T-helper 17 cell (primary cell): ENCODE data around the gene SRD5A1. TPM values are rescaled to one million over a fixed set of nuclear protein-coding genes. Genes with fewer than 3 reads are reported as not detected.

Source experiments
- ATAC-seq: fragments of 150-1000 bp; cut with Tn5 transposase; 2 replicates; pipeline ENCODE4 v1.10.0; 2021; ENCODE audit warnings: mild to moderate bottlenecking, moderate library complexity
- DNase-seq, 3 donors: peaks; one replicate each; pipeline versions ENCODE4 v3.0.0 to v3.0.0-alpha.2; 2020 to 2021
- H3K9me3 ChIP-seq: one replicate; pipeline ENCODE4 v1.7.0; 2013; ENCODE audit warnings: low read length, mild to moderate bottlenecking; ENCODE audit not compliant: control insufficient read depth, poor library complexity, severe bottlenecking
- H3K27ac Mint-ChIP-seq: one replicate; pipeline ENCODE4 v1.8.0; 2022; ENCODE audit warnings: mild to moderate bottlenecking, moderate library complexity, mixed read lengths
- H3K27me3 Mint-ChIP-seq: one replicate; pipeline ENCODE4 v1.8.0; 2022; ENCODE audit warnings: mixed read lengths
- H3K36me3 Mint-ChIP-seq: one replicate; pipeline ENCODE4 v1.8.0; 2022; ENCODE audit warnings: low read depth, mixed read lengths
- H3K4me1 Mint-ChIP-seq: one replicate; pipeline ENCODE4 v1.8.0; 2022; ENCODE audit warnings: mild to moderate bottlenecking, mixed read lengths
- H3K4me3 Mint-ChIP-seq: one replicate; pipeline ENCODE4 v1.8.0; 2022; ENCODE audit warnings: mild to moderate bottlenecking, moderate library complexity, mixed read lengths
- total RNA-seq, 4 donors: library from RNA in 2 of 4; stranded (reverse) in 2 of 4; gene quantifications; one replicate each; pipeline ENCODE4 v1.2.3 and lab custom pipeline; 2022 to 2026

SRD5A1 gene
- total RNA-seq, 2 donors from 2014 or later, result 3.7 to 4.4 TPM

DNA sequence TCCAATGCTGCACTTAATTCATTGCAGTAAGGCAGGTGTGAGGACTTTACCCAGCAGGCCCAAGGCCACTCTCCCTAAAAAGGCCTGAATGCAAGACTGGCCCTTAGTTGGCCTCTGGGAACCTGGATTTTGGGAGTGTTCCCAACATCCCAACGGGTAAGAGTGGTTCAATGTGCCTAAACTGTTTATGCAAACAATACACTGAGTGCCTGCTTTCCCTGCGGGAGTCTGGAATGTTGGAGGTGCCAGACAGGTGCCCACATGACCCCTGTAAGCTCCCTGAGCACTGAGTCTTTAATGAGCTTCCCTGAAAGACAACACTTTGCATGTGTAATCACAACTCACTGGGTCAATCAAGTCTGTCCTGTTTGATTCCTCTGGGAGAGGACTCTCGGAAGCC is 37.8 kb upstream of the SRD5A1 start:
- Mint-ChIP-seq H3K27ac (no peak overlapping the region), H3K27me3 (no peaks in the 10 kb centered on the region), H3K4me3 (no peak overlapping the region), H3K36me3 (peaks cover 6% of the 10 kb centered on the region), H3K4me1 (peaks cover 2% of the 10 kb centered on the region)
- H3K9me3 ChIP-seq, result no peaks in the 10 kb centered on the region
- DNase-seq (no peak), ATAC-seq (no peak)

- Mint-ChIP-seq H3K27ac (no peak overlapping the region), H3K4me1 (peaks cover 2% of the 10 kb centered on the region), H3K4me3 (no peak overlapping the region), H3K36me3 (peaks cover 7% of the 10 kb centered on the region), H3K27me3 (no peaks in the 10 kb centered on the region)
- no peak for ATAC-seq
- no peak for DNase-seq
- no peaks in the 10 kb centered on the region for H3K9me3 ChIP-seq
Measured at GRCh38 chr5:6596388-6596787, 36.9 kb upstream of the SRD5A1 start.

DNA sequence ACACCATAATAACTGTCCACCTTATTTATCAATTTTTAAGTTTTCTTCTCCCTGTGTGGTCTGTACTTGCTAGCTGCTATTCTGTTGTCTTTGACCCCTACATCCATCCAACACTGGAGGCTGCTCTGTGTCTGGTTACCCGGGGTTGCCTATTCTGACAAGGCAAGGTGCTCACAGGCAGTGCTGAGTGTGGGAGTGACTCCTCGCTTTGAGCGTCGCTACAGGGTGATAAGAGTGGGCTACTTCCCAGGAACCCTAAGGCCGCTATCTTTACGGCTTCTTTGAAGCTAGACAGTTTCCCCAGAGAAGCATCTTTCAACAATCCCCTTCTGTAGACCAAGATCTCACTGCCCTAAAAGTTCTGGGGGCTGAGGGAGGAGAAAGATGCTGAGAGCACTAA is 35.7 kb upstream of the SRD5A1 start:
- peaks cover 7% of the 10 kb centered on the region for H3K36me3 Mint-ChIP-seq
- no peak overlapping the region for H3K27ac Mint-ChIP-seq
- peaks cover 2% of the 10 kb centered on the region for H3K4me1 Mint-ChIP-seq
- no peak for DNase-seq
- H3K27me3 Mint-ChIP-seq, result no peaks in the 10 kb centered on the region
- no peak for ATAC-seq
- no peak overlapping the region for H3K4me3 Mint-ChIP-seq
- H3K9me3 ChIP-seq, result no peaks in the 10 kb centered on the region

DNA sequence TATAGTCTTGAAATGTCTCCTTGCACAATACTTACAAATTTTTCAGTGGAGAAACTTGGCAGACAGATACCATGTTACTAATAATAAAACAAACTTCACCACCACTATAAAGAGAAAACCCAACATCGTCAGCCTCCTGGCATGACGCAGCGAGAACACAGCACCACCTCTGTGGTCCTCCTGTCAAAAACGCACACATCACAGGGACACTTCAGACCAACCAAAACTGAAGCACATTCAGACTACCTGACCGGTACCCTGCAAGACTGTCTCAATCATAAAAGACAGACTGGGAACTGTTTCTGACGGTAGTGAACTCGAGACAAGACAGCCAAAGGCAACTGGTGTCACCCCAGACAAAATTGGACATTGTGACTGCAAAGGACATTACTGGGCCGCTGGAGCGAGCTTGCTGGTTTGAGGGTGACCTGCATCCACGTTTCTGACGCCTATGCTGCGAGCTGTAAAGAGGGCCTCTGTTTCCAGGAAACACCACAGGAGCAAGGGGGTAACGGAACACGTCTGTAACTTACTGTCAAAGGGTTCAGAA is 34.8 kb upstream of the SRD5A1 start:
- ATAC-seq (no peak), DNase-seq (no peak)
- Mint-ChIP-seq H3K27me3 (no peaks in the 10 kb centered on the region), H3K4me1 (peaks cover 2% of the 10 kb centered on the region), H3K36me3 (peaks cover 9% of the 10 kb centered on the region), H3K27ac (no peak overlapping the region), H3K4me3 (no peak overlapping the region)
- no peaks in the 10 kb centered on the region for H3K9me3 ChIP-seq

DNA sequence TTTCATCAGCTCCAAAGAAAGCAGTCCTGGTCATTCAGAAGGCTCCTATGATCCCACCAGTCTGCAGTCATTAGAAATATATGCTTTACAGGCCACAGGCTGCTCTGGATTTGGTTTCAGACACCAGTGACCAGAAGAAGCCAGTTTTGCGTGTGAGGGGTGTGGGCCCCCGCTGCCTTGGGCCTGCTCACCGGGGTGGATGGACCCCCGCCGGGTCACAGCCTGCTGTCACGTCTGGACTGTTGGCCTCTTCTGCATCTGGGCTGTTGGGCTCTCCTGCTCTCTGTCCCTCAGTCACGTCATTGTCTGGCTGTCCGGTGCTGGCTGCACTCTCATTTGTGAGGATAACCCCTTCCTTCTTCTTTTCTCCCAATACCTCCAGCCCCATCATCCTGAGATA is 33.5 kb upstream of the SRD5A1 start:
- no peak for DNase-seq
- Mint-ChIP-seq H3K4me3 (no peak overlapping the region), H3K27me3 (no peaks in the 10 kb centered on the region), H3K4me1 (no peaks in the 10 kb centered on the region), H3K27ac (no peak overlapping the region), H3K36me3 (peaks cover 9% of the 10 kb centered on the region)
- ATAC-seq, result no peak
- H3K9me3 ChIP-seq, result no peaks in the 10 kb centered on the region

DNA sequence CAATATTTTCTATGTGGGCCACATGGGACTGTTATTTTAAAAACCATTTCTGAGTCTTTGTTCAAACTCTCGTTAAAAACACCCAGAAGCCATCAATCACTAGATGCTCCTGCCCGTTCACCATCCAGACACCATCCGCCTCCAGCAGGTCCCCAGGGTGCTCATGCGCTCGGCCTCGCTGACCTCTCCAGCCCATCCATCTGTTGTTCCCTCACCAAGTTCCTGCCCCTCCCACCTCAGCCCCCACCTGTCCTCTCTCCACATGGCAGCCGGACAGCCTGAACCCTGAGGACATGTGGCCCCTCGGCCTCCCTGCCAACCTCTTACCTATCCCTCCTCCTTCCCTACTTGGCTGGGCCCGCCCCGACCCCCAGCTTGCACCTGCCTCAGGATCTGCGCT is 32.0 kb upstream of the SRD5A1 start:
- ATAC-seq, result no peak
- no peaks in the 10 kb centered on the region for H3K4me1 Mint-ChIP-seq
- peaks cover 9% of the 10 kb centered on the region for H3K36me3 Mint-ChIP-seq
- peak overlapping the region; percentile 8 for H3K27ac Mint-ChIP-seq
- H3K9me3 ChIP-seq, result no peaks in the 10 kb centered on the region
- H3K4me3 Mint-ChIP-seq, result no peak overlapping the region
- H3K27me3 Mint-ChIP-seq, result no peaks in the 10 kb centered on the region
- no peak for DNase-seq

GRCh38 chr5:6601816-6602215 is 31.4 kb upstream of the SRD5A1 start:
- Mint-ChIP-seq H3K27me3 (no peaks in the 10 kb centered on the region), H3K4me3 (no peak overlapping the region)
- no peaks in the 10 kb centered on the region for H3K9me3 ChIP-seq

GRCh38 chr5:6602441-6602840 is 30.8 kb upstream of the SRD5A1 start:
- Mint-ChIP-seq H3K4me1 (no peaks in the 10 kb centered on the region), H3K4me3 (no peak overlapping the region), H3K27me3 (no peaks in the 10 kb centered on the region), H3K36me3 (peaks cover 9% of the 10 kb centered on the region), H3K27ac (no peak overlapping the region)
- no peak for DNase-seq
- no peaks in the 10 kb centered on the region for H3K9me3 ChIP-seq
- ATAC-seq, result no peak

More at GRCh38 chr5:6601816-6602215, 31.4 kb upstream of the SRD5A1 start:
- DNase-seq (no peak), ATAC-seq (no peak)
- peaks cover 9% of the 10 kb centered on the region for H3K36me3 Mint-ChIP-seq
- peak overlapping the region; percentile 8 for H3K27ac Mint-ChIP-seq
- no peaks in the 10 kb centered on the region for H3K4me1 Mint-ChIP-seq

DNA sequence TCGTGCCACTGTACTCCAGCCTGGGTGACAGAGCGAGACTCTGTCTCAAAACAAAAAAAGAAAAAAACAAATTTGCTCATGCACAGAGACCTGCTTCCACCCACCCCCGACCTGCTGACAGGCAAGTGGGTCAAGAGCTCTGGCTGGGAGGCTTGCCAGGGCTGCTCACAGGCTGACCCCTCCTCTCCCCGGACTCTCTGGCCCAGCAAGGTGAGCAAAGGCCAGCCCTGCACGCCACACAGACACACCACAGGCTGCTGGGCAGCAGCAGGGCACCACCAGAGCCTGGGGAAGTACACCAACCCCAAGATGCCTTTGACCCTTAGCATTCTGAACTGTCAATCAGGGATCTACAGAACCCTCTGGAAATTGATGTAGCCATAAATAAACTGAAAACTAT is 29.6 kb upstream of the SRD5A1 start:
- Mint-ChIP-seq H3K4me3 (no peak overlapping the region), H3K27ac (no peak overlapping the region), H3K27me3 (no peaks in the 10 kb centered on the region), H3K4me1 (peaks cover 2% of the 10 kb centered on the region), H3K36me3 (peaks cover 7% of the 10 kb centered on the region)
- ATAC-seq, result no peak
- no peaks in the 10 kb centered on the region for H3K9me3 ChIP-seq
- DNase-seq, result no peak

- Mint-ChIP-seq H3K27ac (no peak overlapping the region), H3K4me1 (peaks cover 2% of the 10 kb centered on the region), H3K4me3 (no peak overlapping the region), H3K36me3 (peaks cover 4% of the 10 kb centered on the region), H3K27me3 (no peaks in the 10 kb centered on the region)
- ATAC-seq, result no peak
- H3K9me3 ChIP-seq, result no peaks in the 10 kb centered on the region
- no peak for DNase-seq
Measured at GRCh38 chr5:6604341-6604740, 28.9 kb upstream of the SRD5A1 start.

DNA sequence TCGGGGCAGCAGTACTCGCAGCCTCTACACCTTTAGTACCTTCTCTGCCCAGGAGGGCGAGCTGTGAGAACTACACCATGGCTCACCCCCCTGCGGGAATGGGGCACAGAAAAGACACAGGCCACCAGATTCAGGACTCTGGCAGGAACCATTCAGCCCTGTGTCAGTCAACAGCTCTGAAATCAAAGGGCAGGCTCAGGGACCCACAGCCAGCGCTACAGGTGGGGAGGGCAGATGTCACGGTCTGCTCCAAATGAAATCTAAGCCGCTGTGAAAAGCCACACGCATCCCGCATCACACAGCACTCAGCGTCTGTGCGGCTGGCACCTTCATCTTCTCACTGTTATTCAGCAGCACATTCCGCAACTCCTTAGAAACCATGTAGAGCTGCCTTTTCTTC is 28.3 kb upstream of the SRD5A1 start:
- Mint-ChIP-seq H3K4me3 (peak overlapping the region; percentile 49), H3K27ac (no peak overlapping the region), H3K36me3 (peaks cover 4% of the 10 kb centered on the region), H3K4me1 (peaks cover 2% of the 10 kb centered on the region), H3K27me3 (no peaks in the 10 kb centered on the region)
- ATAC-seq, result no peak
- DNase-seq, result no peak
- H3K9me3 ChIP-seq, result no peaks in the 10 kb centered on the region

DNA sequence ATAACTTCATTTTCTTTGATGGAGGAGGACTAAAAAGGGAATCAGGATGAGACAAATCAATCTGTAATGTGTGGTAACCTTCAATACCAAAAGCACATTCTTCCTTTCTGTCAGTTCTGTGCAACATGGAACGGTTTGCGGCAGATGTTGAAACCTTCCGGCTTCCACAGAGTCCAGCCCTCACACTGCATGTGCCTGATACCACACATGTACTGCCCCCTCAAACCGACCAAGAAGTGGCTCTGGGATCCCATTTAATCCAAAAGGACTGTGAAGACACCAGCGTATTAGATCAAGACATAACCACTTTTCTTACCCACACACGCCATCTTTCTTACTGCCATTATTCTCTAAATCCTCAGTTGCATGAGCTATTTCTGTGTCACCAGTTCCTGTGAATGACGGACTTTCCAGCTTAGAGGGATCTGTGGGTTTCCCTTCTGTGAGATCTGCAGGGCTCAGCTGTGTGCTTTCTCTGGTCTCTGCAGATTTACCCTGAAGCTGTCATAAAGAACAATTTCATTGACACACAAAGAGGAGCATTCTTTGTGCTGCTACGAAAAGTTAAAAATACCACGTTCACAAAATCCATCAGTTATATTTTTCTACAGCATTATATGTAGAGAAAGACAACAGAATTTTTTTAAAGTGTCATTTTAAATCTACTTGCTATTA is 26.2 kb upstream of the SRD5A1 start:
- DNase-seq (no peak), ATAC-seq (no peak)
- no peak overlapping the region for H3K4me3 Mint-ChIP-seq
- peaks cover 2% of the 10 kb centered on the region for H3K4me1 Mint-ChIP-seq
- H3K27ac Mint-ChIP-seq, result no peak overlapping the region
- H3K27me3 Mint-ChIP-seq, result no peaks in the 10 kb centered on the region
- no peaks in the 10 kb centered on the region for H3K9me3 ChIP-seq
- H3K36me3 Mint-ChIP-seq, result peaks cover 6% of the 10 kb centered on the region

- Mint-ChIP-seq H3K27ac (no peak overlapping the region), H3K4me3 (no peak overlapping the region), H3K27me3 (no peaks in the 10 kb centered on the region), H3K4me1 (peaks cover 2% of the 10 kb centered on the region), H3K36me3 (peaks cover 6% of the 10 kb centered on the region)
- no peak for ATAC-seq
- H3K9me3 ChIP-seq, result no peaks in the 10 kb centered on the region
- no peak for DNase-seq
Measured at GRCh38 chr5:6607559-6607936, 25.7 kb upstream of the SRD5A1 start.

GRCh38 chr5:6608016-6608415 is 25.2 kb upstream of the SRD5A1 start:
- Mint-ChIP-seq H3K27me3 (no peaks in the 10 kb centered on the region), H3K4me3 (no peak overlapping the region), H3K4me1 (peaks cover 5% of the 10 kb centered on the region), H3K27ac (no peak overlapping the region), H3K36me3 (peaks cover 4% of the 10 kb centered on the region)
- DNase-seq (no peak), ATAC-seq (no peak)
- no peaks in the 10 kb centered on the region for H3K9me3 ChIP-seq
